GM23248 (cell line): ENCODE data around the gene SMAD5. TPM values are rescaled to one million over a fixed set of nuclear protein-coding genes. Genes with fewer than 3 reads are reported as not detected.

ENCODE experiments used
- DNase-seq: peaks from one replicate; pipeline ENCODE4 v3.0.0-alpha.2; 2015
- H2AFZ ChIP-seq: fragments of 200-600 bp; sonication (generic); 2 replicates; pipeline ENCODE4 v1.6.1; 2016; ENCODE audit warnings: antibody characterized with exemption
- H3F3A ChIP-seq: fragments of 200-600 bp; sonication (generic); 2 replicates; pipeline ENCODE4 v1.6.1; 2016; ENCODE audit warnings: mild to moderate bottlenecking, antibody characterized with exemption, mixed run types; ENCODE audit not compliant: insufficient read depth
- H3K27ac ChIP-seq: fragments of 200-600 bp; sonication (generic); 2 replicates; pipeline ENCODE4 v1.5.1; 2016; ENCODE audit warnings: mild to moderate bottlenecking
- H3K27me3 ChIP-seq: fragments of 200-600 bp; sonication (generic); replicated peaks from 2 replicates; pipeline ENCODE4 v1.6.1; 2016; ENCODE audit warnings: mild to moderate bottlenecking; ENCODE audit not compliant: insufficient read depth
- H3K36me3 ChIP-seq: fragments of 200-600 bp; sonication (generic); 2 replicates; pipeline ENCODE4 v1.6.1; 2016; ENCODE audit warnings: low read depth, mild to moderate bottlenecking
- H3K4me1 ChIP-seq: fragments of 200-600 bp; sonication (generic); 2 replicates; pipeline ENCODE4 v1.6.1; 2016; ENCODE audit warnings: mild to moderate bottlenecking; ENCODE audit not compliant: insufficient read depth
- H3K4me2 ChIP-seq: fragments of 200-600 bp; sonication (generic); one replicate; pipeline ENCODE4 v1.6.1; 2016; ENCODE audit warnings: mild to moderate bottlenecking; ENCODE audit not compliant: unreplicated experiment
- H3K4me3 ChIP-seq: fragments of 200-600 bp; sonication (generic); 2 replicates; pipeline ENCODE4 v1.5.1; 2016; ENCODE audit warnings: mild to moderate bottlenecking
- H3K79me2 ChIP-seq: fragments of 200-600 bp; sonication (generic); 2 replicates; pipeline ENCODE4 v1.6.1; 2016; ENCODE audit warnings: mild to moderate bottlenecking; ENCODE audit not compliant: insufficient read depth
- H3K9ac ChIP-seq: fragments of 200-600 bp; sonication (generic); 2 replicates; pipeline ENCODE4 v1.6.1; 2016; ENCODE audit warnings: mild to moderate bottlenecking
- H3K9me2 ChIP-seq: fragments of 200-600 bp; sonication (generic); 2 replicates; pipeline ENCODE4 v1.6.1; 2016; ENCODE audit warnings: mixed run types, mild to moderate bottlenecking, moderate library complexity; ENCODE audit not compliant: insufficient read depth
- H3K9me3 ChIP-seq: fragments of 200-600 bp; sonication (generic); one replicate; pipeline ENCODE4 v1.6.1; 2017; ENCODE audit warnings: low read depth
- H4K20me1 ChIP-seq: fragments of 200-600 bp; sonication (generic); 2 replicates; pipeline ENCODE4 v1.6.0; 2016; ENCODE audit not compliant: insufficient read depth
- EZH2 ChIP-seq: fragments of 200-600 bp; sonication (generic); IDR thresholded peaks from 2 replicates; pipeline ENCODE4 v1.6.1; 2018; ENCODE audit warnings: antibody characterized with exemption, mild to moderate bottlenecking; ENCODE audit not compliant: insufficient read depth, poor library complexity, severe bottlenecking
- EZH2phosphoT487 ChIP-seq: fragments of 200-600 bp; sonication (generic); IDR thresholded peaks from 2 replicates; pipeline ENCODE4 v1.6.1; 2018; ENCODE audit warnings: antibody characterized with exemption, moderate library complexity, mild to moderate bottlenecking, low read depth; ENCODE audit not compliant: insufficient read depth
- WGBS, 2 experiments: methylation state at CpG; one replicate each; pipeline ENCODE4 v1.1.6; 2015 to 2017; ENCODE audit warnings: low lambda C conversion rate in 2 of 2, low coverage in 1 of 2; ENCODE audit errors: missing lambda C conversion rate in 2 of 2; 5-methylcytosine and 5-hydroxymethylcytosine counted together
- in situ Hi-C: fragments of 300-500 bp; cut with MboI; formaldehyde crosslinking; loops from 2 replicates; pipeline ENCODE4 v1.15.0; 2020
- polyA plus RNA-seq: library from polyadenylated mRNA; unstranded; fragments of >200 nt; fragmentation: Nextera tagmentation; extraction: Ambion mirVana; gene quantifications from 2 replicates; pipeline ENCODE4 v1.2.1, GENCODE V29; 2016
- total RNA-seq: library from RNA; depleted of rRNA; stranded (reverse); fragments of >200 nt; shearing (Covaris generic); gene quantifications from 2 replicates; pipeline ENCODE4 v1.2.3, GENCODE V29; 2014

SMAD5 gene
- total and polyA plus RNA-seq, 2 experiments from 2014 or later, result 50.0 to 53.1 TPM

GRCh38 chr5:136128481-136128880, 4.2 kb upstream of the SMAD5 start:
- Histone ChIP-seq H3K79me2 (peaks cover 14% of the 10 kb centered on the region), H3K9me2 (no peaks in the 10 kb centered on the region), H3K9me3 (no peaks in the 10 kb centered on the region), H3K4me1 (peaks cover 6% of the 10 kb centered on the region), H3F3A (peaks cover 10% of the 10 kb centered on the region), H3K27me3 (no peaks in the 10 kb centered on the region; the same call in none of the 2 replicates), H3K4me3 (no peak overlapping the region), H2AFZ (no peak overlapping the region), H4K20me1 (no peaks in the 10 kb centered on the region), H3K4me2 (no peak overlapping the region), H3K27ac (no peak overlapping the region), H3K36me3 (no peaks in the 10 kb centered on the region), H3K9ac (no peak overlapping the region)
- WGBS, 2 experiments, result 54 to 56% methylated on average over 4 of the region's 4 CpGs
- DNase-seq, result no peak
- no peak for TF ChIP-seq EZH2phosphoT487
- TF ChIP-seq EZH2, result no peak
- in situ Hi-C loops, result no loop called here

- Histone ChIP-seq H3K27me3 (no peaks in the 10 kb centered on the region; the same call in none of the 2 replicates), H3K79me2 (peaks cover 24% of the 10 kb centered on the region), H4K20me1 (no peaks in the 10 kb centered on the region)
Measured at GRCh38 chr5:136129445-136129844, 3.2 kb upstream of the SMAD5 start.

GRCh38 chr5:136130581-136130980, 2.1 kb upstream of the SMAD5 start:
- no peaks in the 10 kb centered on the region for H3K9me3 ChIP-seq
- H3K4me1 ChIP-seq, result peaks cover 22% of the 10 kb centered on the region
- no peak for DNase-seq
- no peaks in the 10 kb centered on the region for H3K9me2 ChIP-seq
- H3K36me3 ChIP-seq, result no peaks in the 10 kb centered on the region
- 94 to 95% methylated on average over 2 of the region's 2 CpGs for WGBS, 2 experiments
- peaks cover 17% of the 10 kb centered on the region for H3F3A ChIP-seq
- H3K4me3 ChIP-seq, result no peak overlapping the region
- H3K4me2 ChIP-seq, result no peak overlapping the region
- in situ Hi-C loops, result no loop called here
- H3K27ac ChIP-seq, result no peak overlapping the region
- no peaks in the 10 kb centered on the region; the same call in 1 of the 2 replicates for H3K27me3 ChIP-seq
- no peak overlapping the region for H2AFZ ChIP-seq
- 0 out of 2 replicates have a peak, but pooled peaks cover 4% of the 10 kb centered on the region for H4K20me1 ChIP-seq
- H3K79me2 ChIP-seq, result peaks cover 35% of the 10 kb centered on the region
- no peak overlapping the region for H3K9ac ChIP-seq
- no peak for TF ChIP-seq EZH2phosphoT487
- no peak for TF ChIP-seq EZH2

More at GRCh38 chr5:136129445-136129844, 3.2 kb upstream of the SMAD5 start:
- no peak overlapping the region for H3K9ac ChIP-seq
- H3K9me2 ChIP-seq, result no peaks in the 10 kb centered on the region
- peaks cover 10% of the 10 kb centered on the region for H3K4me1 ChIP-seq
- in situ Hi-C loops, result no loop called here
- no peak for DNase-seq
- H3K4me3 ChIP-seq, result no peak overlapping the region
- 68 to 86% methylated on average over 1 of the region's 1 CpG for WGBS, 2 experiments
- H3K9me3 ChIP-seq, result no peaks in the 10 kb centered on the region
- peaks cover 13% of the 10 kb centered on the region for H3F3A ChIP-seq
- H2AFZ ChIP-seq, result no peak overlapping the region
- no peak for TF ChIP-seq EZH2phosphoT487
- TF ChIP-seq EZH2, result no peak
- H3K4me2 ChIP-seq, result no peak overlapping the region
- H3K27ac ChIP-seq, result no peak overlapping the region
- no peaks in the 10 kb centered on the region for H3K36me3 ChIP-seq

GRCh38 chr5:136132087-136132486, 558 bp upstream of the SMAD5 start:
- H3K79me2 ChIP-seq, result peaks cover 50% of the 10 kb centered on the region
- H3K9ac ChIP-seq, result peak overlapping the region; percentile 97
- H3K27ac ChIP-seq, result peak overlapping the region; percentile 90
- no peaks in the 10 kb centered on the region for H3K9me3 ChIP-seq
- peaks cover 25% of the 10 kb centered on the region for H3K4me1 ChIP-seq
- H3K4me2 ChIP-seq, result peak overlapping the region; percentile 81
- H3F3A ChIP-seq, result peaks cover 19% of the 10 kb centered on the region
- in situ Hi-C loops, result no loop called here
- WGBS, 2 experiments, result 45 to 46% methylated on average over 6 of the region's 6 CpGs
- peak overlapping the region; percentile 97 for H2AFZ ChIP-seq
- peaks cover 6% of the 10 kb centered on the region; the same call in 1 of the 2 replicates for H4K20me1 ChIP-seq
- no peak for TF ChIP-seq EZH2
- TF ChIP-seq EZH2phosphoT487, result no peak
- DNase-seq, result peak; percentile 33
- H3K9me2 ChIP-seq, result no peaks in the 10 kb centered on the region
- no peaks in the 10 kb centered on the region; the same call in 1 of the 2 replicates for H3K27me3 ChIP-seq
- H3K4me3 ChIP-seq, result peak overlapping the region; percentile 96
- H3K36me3 ChIP-seq, result no peaks in the 10 kb centered on the region
